CD4-positive, alpha-beta T cell treated with Interleukin-2 at 100 ng/mL for 4 hours (primary cell): ENCODE data around the gene URM1.
"Not testable (repeated sequence)": the region's sequence is repeated elsewhere in the genome, so short reads cannot be mapped to it uniquely, and the experiment has no call there.

ENCODE experiments used
- DNase-seq: peaks from one replicate; pipeline ENCODE4 v3.0.0-alpha.2; 2020; ENCODE audit warnings: low spot score

URM1 gene

DNA sequence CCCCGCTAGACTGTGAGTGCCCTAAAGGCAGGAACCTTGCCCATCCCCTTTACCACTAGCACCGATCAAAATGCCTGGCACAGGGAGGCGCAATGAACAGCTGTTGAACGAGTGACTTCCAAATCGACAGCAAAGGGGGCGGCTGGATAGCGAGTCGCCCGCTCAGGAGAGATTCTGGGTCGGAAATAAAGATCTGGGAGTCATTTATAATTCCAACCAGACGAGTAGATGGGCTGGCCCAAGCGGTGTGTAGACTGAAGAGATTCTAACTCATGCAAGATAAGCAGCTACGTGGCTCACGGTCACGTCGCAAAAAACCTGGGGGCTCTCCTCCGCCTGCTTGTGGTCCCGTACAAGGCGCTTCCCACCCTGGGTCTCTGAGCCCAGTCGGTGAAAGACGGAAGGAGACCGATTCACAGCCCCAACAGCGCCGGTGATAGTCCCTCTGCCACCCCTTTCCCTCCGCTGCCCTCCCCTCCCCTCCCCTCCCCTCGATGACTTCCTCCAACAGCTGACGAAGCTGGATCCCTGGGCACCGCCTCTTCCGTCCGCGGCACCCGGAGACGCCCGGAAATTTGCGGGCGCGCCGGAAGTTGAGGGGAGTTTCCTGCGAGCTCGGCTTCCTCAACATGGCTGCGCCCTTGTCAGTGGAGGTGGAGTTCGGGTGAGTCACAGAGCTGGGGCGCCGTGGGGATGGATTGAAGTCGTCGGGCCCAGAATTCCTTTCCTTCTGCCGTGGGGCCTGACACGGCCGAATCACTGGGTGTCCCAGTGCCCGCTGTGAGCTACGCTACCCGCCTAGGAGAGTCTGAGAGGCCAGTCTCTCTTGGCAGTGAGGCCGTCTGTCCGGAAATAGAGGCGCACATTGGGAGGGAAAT lies at the start of gene URM1:
Gene URM1, plus strand, starts transcription at position 623 of the 878 bp plus-strand sequence. Its CDS starts 7 bp downstream, at position 630.
- peak; percentile 95 for DNase-seq

DNA sequence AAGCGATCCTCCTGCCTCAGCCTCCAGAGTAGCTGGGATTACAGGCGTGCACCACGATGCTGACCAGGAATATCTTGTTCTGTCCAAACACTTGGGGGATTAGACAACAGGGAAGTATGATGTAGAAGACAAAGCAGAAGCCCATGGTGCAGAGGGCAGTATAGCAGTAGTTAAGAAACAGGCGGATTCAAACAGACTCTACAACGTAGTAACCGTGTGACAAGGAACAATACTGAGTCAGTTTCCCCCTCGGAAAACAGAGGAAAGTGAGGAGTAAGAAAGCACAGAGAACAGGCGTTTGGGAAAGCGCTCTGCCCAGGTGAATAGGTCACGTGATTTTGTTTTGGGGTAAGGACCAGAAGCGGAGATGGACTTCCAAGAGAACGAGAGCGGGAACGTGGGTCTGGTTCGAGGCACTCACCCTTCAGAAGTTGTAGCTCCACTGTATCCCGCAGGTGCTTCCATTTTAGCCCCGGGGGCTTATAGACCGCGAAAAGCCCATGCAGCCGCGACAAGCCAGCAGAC lies 49.2 kb upstream of the URM1 start:
- DNase-seq: no peak

DNA sequence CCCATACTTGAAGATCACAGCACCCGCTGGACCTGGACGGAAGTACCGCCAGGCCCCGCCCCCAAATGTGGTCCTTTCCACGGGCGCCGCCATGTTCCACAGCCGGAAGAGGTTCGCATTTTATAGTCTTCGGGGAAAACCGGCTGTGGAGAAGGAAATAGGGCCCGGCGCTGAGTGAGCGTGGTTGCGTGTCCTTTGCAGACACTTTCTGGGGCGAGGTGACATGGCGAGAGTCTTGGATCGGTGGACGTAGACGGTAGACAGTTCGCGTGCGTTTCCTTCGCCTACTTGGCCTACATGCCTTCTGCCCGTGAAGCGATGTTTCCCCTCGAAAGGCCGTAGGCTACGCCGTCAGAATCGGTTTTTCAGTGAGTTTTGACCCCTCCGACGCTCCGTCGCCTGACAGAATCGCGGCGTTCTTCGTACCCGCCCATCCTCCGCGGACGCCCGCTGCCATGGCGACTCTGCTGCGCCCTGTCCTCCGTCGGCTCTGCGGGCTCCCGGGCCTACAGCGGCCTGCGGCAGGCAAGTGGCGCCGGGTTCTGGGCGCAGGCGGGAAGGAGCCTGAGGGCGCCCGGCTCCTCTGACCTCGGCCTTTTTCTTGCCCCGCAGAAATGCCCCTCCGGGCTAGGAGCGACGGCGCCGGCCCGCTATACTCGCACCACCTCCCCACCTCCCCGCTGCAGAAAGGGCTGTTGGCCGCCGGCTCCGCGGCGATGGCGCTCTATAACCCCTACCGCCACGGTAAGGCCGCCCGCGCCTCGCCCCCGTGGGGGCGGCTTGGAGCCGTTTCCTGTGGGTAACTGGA lies 48.6 kb upstream of the URM1 start, which contains the start of the genes COQ4 and TRUB2:
Gene COQ4, plus strand, starts transcription at position 436 of the 808 bp plus-strand sequence. Its CDS starts 20 bp downstream, at position 456.
Gene TRUB2, minus strand, starts transcription at position 44 of the 808 bp plus-strand sequence. Its CDS starts 39 bp downstream, at position 5.
- peak; percentile 93 for DNase-seq

DNA sequence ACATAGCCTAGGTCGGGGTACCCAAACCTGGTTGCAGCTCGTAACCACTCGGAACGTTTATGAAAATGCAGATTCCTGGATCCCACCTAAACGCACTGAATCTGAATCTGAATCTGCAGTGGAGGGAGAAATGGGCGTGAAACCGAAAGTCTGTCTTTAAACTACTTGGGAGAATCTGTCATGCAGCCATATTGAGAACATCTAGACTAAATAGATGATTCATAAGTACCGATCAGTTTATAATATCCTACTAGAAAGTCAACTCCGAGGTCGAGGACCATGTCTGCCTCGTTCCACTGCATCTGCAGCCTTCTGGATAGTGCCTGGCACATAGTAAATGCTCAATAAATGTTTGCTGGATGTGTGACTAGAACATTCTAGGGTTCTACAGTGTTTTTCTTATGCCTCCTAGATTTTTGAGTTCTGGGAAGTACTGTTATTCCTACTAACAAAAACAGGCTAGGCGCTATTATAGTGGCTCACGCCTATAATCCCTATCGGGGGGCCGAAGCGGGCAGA lies 47.9 kb upstream of the URM1 start:
- DNase-seq: peak; percentile 34

DNA sequence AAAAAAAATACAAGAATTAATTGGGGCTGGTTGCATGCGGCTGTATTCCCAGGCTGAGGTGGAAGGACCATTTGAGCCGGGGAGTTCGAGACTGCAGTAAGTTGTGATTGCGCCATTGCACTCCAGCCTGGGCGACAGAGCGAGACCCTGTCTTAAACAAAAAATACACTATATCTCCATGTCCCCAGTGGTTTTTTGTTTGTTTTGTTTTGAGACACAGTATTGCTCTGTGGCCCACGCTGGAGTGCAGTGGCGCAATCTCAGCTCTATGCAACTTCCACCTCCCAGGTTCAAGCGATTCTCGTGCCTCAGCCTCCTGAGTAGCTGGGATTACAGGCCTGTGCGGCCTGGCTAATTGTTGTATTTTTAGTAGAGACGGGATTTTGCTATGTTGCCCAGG lies 47.4 kb upstream of the URM1 start:
- no peak for DNase-seq

DNA sequence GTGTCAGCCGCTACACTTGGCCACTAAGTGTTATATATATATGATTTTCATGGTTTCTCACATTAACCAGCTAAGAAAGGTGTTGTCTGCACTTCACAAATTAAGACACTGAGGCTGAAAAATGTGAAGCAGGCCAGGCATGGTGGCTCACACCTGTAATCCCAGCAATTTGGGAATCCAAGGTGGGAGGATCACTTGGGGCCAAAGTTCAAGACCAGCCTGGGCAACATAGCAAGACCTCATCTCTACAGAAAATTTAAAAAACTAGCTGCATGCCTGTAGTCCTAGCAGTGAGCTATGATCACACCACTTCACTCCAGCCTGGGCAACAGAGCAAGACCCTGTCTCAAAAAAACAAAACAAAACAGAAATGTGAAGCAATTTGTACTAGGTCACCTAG lies 46.8 kb upstream of the URM1 start:
- DNase-seq: no peak

DNA sequence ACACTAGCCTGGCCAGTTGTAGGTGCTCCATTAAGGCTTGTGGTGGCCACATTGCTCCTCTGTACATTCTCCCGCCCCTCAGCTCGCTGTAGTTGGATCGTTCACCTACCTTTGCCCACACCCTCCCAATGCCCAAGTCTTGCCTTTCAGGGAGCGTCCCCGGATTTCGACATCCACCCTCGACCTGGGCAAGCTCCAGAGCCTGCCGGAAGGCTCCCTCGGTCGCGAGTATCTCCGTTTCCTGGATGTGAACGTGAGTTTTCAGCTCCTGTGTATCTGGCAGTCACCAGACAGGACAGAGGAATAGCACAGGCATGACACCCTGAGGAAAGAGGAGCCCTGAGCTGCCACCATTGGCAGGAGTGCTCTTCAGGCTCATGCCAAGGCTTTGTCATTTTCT lies 45.5 kb upstream of the URM1 start:
- no peak for DNase-seq

DNA sequence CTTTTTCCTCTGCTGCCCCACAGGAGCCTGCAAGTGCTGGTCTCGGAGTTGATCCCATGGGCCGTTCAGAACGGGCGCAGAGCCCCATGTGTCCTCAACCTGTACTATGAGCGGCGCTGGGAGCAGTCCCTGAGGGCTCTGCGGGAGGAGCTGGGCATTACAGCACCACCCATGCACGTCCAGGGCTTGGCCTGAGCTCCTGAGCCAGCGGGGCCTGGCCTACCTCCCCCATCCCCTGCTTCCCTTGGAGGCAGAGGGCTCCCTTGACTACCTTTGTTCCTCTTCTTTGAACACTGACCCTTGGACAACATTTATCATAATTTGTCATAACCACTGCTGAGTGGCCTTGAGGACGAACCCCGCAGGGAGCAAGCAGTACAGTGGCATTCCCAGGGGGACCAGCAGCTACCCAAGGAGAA lies 37.7 kb upstream of the URM1 start:
- no peak for DNase-seq

DNA sequence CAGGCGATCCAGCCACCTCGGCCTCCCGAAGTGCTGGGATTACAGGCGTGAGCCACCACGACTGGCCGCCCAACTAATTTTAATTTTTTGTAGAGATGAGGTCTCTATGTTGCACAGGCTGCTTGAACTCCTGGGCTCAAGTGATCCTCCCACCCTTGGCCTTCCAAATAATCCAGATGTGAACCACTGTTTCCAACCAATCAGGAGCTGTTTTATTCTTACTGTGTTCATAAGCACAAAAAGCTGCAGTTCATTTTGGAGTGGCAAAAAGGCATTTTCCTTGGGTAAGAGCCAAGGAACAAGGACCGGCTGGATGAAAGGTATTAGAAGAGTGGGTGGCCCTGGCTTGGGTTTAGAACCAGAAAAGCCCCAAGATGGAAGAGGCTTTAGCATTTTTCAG lies 36.0 kb upstream of the URM1 start:
- no peak for DNase-seq

DNA sequence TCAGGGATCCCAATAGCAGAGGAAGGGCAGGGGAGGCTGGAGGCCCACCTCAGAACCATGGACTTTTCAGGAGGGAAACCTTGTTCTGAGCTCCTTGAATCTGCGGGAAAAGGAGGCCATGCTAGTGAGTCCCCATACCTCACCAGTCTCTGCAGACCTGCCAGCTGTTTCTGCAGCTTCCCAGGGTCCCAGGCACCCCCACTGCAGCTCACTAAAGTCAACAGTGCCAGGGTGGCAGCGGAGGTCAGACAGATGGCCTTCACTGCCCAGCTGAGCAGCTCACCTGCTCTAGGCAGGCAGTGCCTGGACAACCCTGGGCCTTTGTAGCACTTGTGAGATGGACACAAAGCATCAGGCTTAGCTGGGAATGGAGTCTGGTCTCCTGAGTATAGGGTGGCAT lies 35.3 kb upstream of the URM1 start:
- no peak for DNase-seq

DNA sequence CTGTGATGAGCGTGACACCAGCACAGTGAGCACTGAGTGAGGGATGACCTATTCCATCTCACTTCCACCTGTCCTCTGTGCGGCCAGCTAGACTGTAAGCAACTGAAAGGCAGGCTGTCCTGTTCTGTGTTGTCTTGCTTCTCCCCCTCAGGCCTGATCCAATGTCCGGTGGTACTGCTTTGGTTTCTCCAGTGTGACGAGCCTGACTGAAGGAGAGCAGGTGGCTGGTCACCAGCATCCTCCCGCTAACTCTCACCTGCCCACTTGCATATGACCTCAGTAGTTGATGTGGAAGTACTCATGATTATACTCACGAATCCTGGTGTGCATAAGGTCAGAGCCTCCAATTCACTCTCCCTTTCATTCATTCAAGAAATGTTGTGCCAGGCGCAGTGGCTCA lies 33.2 kb upstream of the URM1 start:
- DNase-seq: no peak

DNA sequence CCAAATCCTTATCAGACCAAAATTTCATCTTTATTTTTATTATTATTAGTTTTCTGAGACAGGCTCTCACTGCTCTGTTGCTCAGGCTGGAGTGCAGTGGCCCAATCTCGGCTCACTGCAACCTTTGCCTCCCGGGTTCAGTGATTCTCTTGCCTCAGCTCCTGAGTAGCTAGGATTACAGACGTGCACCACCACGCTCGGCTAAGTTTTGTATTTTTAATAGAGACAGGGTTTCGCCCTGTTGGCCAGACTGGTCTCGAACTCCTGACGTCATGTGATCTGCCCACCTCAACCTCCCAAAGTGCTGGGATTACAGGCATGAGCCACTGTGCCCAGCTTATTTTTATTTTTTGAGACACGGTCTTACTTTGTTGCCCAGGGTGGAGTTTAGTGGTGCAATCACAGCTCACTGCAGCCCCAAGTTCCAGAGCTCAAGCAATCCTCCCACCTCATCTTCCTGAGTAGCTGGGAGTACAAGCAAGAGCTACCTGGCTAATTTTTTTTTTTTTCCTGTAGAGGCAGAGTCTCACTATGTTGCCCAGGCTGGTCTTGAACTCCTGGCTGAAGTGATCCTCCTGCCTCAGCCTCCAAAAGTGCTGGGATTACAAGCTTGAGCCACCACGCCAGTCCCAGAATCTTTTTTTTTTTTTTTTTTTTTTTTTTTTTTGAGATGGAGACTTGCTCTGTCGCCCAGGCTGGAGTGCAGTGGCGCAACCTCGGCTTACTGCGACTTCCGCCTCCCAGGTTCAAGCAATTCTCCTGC lies 32.1 kb upstream of the URM1 start:
- not testable (repeated sequence) for DNase-seq

DNA sequence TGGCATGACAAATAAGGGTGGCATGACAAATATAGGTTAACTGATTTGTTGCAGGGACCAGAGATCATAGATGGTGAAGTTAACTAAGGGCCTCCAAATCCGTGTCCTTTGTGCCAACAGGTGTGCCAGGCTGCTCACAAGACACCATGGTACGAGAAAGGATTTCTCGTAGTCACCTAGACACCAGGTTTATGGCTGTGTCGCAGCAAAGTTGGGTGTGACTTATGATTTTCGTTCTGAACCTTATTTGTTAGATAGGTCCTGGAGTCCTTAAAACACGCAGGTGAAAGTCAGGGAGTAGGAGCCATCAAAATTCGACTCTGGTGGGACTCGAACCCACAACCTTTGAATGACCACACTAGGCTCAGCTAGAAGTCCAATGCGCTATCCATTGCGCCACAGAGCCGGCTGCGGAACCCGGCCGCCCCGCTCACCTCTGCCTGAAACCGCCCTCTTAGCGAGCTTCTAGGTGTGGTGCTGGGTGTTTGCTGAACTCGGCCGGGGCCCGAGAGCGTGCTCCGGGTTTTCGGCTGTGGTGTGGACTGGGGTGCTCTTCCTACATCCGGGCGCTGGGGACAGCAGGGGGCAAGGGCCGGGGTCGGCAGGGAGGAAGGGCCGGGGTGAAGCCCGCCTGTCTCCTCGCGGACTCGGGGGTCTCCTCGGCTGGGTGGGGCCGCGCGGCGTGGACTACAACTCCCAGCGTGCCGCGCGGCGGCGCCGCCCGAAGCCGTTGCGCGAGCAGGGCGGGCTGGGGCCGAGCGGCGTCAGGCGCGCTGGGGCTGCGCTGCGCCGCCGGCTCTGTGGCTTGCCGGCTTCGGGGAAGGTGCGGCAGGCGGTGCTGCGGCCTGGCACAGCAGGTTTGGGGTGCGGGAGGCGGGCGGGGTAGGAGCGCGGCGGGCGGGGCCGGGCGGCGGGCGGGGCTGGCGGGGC lies 31.1 kb upstream of the URM1 start, which contains the start of gene SLC27A4:
Gene SLC27A4, plus strand, starts transcription at position 767 of the 930 bp plus-strand sequence. CDS start 2,606 bp downstream, outside the sequence.
- DNase-seq: peak; percentile 83

DNA sequence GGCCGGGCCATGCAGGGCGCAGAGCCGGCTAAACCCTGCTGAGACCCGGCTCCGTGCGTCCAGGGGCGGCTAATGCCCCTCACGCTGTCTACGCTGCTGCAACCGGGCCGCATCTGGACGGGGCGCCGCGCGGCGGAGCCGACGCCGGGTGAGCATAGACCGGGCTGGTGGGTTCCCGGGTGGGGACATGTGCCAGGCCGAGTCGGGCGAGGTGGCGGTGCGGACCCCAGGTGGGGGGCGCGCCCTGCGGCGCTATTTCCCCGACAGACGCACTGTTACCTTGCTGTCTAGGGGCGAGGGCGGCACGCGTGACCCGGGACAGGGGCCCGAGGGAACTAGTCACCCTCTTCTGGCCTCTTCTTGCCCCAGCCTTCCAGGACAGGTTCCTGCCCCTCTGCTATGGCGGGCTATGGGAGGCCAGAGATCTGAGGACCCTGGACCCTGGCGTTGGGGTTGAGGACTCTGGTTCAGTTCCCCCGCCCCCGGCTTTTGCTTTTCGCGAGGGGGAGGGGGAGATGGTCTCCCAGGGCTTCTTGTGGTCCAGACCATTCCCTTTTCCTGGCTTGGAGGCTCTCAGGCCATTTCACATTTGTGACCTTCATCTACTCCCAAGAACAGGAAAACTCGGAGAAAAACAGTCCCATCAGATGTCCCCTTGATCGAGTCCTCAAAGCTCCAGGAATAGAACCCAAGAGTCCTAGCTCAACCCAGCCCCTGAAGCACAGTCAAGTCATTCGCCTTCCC lies 30.3 kb upstream of the URM1 start:
- DNase-seq: no peak

DNA sequence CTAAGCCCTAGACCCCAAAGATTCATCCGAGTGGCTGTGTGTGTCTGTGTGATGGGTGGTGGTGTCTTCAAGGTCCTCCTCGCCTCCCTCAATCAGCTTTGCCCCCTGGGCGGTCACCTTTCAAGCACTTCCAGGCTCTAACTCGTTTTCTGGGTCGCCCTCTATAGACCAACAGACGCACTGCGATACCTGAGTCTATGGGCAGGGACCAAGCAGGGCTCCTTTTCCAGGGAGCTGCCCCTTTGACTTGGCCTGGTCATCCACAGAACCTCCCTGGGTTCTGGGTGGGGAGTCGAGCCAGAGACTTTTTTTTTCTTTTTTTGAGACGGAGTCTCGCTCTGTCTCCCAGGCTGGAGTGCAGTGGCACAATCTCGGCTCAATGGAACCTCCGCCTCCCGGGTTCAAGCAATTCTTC lies 29.7 kb upstream of the URM1 start:
- peak; percentile 77 for DNase-seq

DNA sequence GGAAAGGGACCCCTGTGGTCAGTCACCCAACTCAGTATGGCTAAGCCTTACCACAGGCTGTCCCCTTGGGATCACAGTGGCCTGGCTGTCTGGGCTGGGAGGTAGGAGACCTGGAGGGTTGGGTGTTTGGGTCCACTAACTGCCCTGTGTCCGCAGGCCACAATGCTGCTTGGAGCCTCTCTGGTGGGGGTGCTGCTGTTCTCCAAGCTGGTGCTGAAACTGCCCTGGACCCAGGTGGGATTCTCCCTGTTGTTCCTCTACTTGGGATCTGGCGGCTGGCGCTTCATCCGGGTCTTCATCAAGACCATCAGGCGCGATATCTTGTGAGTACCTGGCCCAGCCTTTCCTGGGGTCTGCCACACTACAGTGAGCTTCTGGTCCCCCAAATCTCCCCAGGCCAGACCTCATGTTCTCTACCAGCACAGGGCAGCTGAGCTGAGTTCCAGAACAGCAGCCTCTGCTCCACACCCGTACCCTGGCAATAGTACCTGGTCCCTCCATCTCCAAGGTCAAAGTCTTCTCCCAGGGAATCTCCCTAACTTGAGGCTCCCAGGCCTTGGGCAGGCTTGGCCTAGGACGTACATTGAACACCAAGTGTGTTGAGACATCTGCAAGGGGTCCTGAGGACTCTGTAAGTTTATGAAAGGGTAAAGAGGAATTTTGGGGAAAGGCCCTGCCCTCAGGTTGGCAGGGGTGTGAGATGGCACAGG lies 28.0 kb upstream of the URM1 start:
- no peak for DNase-seq

DNA sequence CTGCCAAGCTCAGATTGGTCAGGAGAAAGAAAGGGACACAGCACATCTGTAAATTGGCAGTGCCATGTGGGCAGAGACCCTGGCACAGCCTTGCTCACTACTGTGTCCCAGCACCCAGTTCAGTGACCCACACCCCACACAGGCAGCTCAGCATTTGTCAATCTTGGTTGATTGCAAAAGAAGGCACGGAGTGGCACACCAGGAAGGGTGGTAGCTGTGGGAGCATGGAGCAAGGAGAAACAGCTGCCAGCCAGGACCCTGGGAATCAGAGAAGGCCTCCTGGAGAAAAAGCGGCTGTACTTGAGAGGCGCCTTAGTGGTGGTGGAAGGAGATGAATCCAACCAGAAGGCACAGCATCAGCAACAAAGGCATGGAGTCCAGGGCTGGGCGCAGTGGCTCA lies 27.3 kb upstream of the URM1 start:
- no peak for DNase-seq

DNA sequence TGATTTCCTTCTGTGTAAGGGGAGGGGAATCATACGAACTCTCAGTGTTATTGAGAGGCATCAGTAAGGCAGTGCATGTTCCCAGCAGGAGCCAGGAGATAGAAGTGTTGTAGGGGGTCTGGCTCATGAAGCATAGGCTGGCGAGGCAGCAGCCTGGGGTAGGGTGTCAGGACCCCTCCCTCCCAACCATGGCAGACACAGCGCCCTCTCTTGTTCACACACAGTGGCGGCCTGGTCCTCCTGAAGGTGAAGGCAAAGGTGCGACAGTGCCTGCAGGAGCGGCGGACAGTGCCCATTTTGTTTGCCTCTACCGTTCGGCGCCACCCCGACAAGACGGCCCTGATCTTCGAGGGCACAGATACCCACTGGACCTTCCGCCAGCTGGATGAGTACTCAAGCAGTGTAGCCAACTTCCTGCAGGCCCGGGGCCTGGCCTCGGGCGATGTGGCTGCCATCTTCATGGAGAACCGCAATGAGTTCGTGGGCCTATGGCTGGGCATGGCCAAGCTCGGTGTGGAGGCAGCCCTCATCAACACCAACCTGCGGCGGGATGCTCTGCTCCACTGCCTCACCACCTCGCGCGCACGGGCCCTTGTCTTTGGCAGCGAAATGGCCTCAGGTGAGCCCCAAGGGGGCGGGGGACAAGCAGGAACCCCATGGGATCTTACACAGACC lies 26.1 kb upstream of the URM1 start:
- DNase-seq: no peak
